Measurements from ENCODE around the gene TBC1D13.
A peak's percentile ranks its signal among the peaks of the same experiment; 100 is the strongest.
"Not testable (repeated sequence)": the region's sequence is repeated elsewhere in the genome, so short reads cannot be mapped to it uniquely, and the experiment has no call there.

Gene TBC1D13

DNA sequence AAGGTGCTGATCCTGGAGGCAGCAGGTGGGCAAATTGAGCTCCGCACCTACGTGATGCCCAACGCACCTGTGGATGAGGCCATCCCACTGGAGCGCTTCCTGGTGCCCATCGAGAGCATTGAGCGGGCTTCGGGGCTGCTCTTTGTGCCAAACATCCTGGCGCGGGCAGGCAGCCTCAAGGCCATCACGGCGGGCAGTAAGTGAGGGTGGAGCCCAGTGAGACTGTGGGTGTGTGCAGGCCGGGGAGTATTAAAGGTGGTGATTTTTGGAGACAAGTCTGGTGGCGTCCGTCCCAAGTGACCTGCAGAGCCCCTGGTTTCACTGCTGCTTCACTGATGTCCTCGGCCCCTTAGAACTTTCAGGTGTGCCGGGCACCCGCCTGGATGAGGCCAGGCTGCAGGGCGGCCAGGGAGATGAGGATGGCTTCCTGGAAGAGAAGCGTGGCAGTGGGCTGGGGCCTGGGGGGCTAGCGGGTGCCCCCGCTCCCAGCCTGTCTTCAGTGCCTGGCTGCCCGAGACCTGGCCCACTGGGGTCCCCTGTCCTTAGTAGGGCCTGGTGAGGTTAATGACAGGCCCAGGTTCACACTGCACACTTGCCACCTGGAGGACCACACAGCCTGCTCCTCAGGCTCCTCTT, 35.5 kb downstream of the TBC1D13 start:
- no peak for DNase-seq

DNA sequence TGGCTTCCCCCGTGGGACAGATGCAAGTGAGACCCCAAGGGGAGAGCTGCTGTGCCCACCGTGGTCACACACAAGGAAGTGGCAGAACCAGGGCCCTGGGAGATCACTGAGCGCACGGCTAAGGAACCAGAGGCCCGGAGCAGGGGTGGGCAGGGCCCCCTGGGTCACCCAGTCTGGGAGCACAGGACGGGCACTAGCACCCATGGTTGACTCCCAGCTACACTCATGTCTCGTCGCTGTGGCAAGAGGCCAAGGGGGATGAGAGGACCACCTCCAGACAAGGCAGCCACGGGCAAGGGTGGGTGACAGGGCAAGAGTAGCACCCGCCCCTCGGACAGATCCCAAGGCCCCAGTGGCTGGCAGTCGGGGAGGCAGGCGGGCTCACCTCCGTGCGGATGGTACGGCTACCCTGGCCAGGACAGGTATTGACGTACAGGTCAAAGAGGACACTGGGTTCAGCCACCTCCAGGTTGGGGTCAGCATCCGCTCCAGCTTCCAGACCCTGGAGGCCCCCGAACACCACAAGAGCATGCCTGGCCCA, 36.4 kb downstream of the TBC1D13 start:
- no peak for DNase-seq

GRCh38 chr9:128823903-128824406, 36.9 kb downstream of the TBC1D13 start:
- no peak for DNase-seq

- no peak for DNase-seq
These were observed 37.9 kb downstream of the TBC1D13 start for GRCh38 chr9:128824911-128825310.

GRCh38 chr9:128825923-128826700, 39.1 kb downstream of the TBC1D13 start:
- DNase-seq: no peak

GRCh38 chr9:128828267-128828666, 41.2 kb downstream of the TBC1D13 start:
- DNase-seq: no peak

GRCh38 chr9:128828719-128829452, 41.8 kb downstream of the TBC1D13 start:
- no peak for DNase-seq

DNA sequence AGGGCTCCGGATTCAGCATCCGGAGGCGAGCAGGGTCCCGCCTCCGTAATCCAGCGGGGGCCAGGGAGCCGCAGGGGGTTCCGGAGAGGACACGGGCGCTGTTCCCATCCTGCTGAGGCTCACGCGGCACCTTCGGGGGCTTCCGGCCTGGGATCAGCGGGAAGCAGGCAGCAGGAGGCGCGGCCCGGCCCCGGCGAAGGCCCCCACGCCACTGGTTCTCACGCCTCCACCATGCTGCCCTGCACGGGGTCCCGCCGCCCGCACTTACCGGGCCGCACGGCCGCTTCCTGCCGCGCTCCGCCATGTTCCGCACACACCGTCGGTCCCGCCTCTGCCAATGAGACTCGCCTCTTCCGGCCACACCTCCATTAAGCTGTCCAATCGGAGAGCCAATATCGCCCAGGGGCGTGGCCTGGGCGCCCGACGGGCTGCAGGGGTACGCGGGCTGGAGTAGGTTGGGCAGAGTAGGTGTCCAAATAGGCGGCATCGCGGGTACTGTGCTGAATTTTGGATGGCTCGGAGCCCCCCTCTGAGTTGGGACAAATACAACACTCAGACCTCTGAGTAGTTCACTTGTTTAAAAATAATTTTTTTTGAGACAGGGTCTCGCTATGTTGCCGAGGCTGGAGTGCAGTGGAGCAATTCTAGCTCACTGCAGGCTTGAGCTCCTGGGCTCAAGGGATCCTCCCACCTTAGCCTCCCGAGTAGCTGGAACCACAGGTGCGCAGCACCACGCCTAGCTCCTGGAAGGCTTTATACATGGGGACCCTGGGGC, 42.6 kb downstream of the TBC1D13 start, which contains the start of gene SPOUT1:
Gene SPOUT1, minus strand, starts transcription at position 318 of the 775 bp plus-strand sequence. Its CDS starts 14 bp downstream, at position 304.
- peak; percentile 90 for DNase-seq

- no peak for DNase-seq
These were observed 46.6 kb downstream of the TBC1D13 start for GRCh38 chr9:128833696-128834095.

GRCh38 chr9:128835246-128836210, 48.5 kb downstream of the TBC1D13 start:
- no peak for DNase-seq

DNA sequence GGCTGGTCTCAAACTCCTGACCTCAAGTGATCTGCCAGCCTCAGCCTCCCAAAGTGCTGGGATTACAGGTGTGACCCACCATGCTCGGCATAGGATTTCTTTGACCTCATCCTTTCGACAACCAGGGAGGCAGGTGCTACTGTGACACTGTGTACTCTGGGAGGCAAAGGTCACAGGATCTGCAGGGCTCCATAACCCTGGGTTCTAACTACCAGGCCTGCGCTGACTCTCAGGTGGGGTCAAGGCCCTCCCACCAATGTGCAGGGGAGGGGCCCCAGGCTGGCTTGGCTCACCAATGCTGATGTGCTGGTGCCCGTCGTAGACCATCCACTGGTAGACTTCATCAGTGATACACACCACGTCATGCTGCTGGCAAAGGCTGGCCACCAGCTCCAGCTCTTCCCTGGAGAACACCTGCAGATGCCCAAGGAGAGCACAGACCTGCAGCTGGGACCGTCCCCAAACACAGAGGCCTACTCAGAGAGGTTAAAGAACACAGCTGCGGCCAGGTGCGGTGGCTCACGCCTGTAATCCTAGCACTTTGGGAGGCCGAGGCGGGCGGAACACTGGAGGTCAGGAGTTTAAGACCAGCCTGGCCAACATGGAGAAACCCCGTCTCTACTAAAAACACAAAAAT, 49.6 kb downstream of the TBC1D13 start:
- DNase-seq: no peak

GRCh38 chr9:128838338-128838737, 51.3 kb downstream of the TBC1D13 start:
- DNase-seq: no peak

DNA sequence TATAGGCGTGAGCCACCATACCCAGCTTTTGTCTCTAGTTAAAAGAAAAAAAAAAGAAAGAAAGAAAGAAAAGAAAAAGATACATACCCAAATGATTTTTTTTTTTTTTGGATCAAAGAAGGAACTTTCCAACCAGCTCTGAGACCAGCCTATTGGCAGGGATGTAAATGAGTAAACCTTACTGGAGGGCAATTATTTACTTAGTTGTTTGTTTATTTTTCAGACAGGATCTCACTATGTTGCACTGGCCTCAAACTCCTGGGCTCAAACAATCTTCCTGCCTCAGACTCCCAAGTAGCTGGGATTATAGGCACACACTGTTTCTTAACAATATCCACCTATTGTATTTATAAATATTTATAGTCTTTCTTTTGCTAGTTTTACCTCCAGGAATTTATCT, 53.5 kb downstream of the TBC1D13 start:
- DNase-seq: no peak

GRCh38 chr9:128841694-128842492, 54.8 kb downstream of the TBC1D13 start:
- DNase-seq: no peak

DNA sequence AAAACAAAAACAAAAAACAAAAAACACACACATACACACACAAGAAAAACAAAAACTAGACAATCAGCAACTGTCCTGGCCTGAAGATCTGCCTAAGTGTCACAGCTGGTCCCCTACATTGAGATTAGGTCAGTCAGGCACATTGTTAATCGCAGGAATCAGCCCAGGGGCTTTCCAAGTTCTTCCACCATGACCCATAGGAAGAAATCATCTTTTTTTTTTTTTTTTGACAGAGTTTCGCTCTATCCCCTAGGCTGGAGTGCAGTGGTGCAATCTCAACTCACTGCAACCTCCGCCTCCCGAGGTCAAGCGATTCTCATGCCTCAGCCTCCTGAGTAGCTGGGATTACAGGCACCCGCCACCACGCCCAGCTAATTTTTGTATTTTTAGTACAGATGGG, 56.1 kb downstream of the TBC1D13 start:
- DNase-seq: not testable (repeated sequence)

- no peak for DNase-seq
These were observed 58.3 kb downstream of the TBC1D13 start for GRCh38 chr9:128845186-128845931.

DNA sequence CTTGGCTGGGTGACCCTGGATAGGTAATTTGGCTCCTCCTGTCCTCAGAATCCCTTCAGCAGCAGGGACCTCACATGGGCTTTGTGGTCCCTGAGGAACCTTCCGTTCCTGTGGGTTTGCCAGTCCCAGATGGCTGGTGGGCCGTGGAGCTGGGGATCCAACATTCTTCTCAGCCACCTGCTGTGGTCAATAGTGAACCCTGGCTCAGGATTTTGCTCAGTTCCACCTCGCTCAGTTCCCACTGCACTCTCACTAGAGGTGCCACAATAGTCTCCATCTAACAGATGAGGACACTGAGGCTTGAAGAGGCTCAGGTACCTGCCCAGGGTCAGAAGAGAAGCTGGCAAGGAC, 59.6 kb downstream of the TBC1D13 start:
- no peak for DNase-seq

DNA sequence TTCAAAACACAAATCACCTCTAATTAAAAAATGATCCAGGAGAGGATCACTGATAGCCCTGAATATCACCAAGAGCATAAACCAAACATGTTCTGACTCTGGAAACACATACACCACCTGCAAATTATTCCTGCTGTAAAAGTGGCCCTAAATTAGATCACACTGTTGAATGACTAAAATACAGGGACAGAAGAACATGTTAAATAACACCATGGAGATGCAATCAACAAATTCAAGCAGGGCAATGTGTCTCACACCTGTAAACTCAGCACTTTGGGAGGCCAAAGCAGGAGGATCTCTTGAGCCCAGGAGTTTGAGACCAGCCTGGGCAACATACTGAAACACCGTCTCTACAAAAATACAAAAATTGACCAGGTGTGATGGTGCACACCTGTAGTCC, 60.8 kb downstream of the TBC1D13 start:
- DNase-seq: no peak

DNA sequence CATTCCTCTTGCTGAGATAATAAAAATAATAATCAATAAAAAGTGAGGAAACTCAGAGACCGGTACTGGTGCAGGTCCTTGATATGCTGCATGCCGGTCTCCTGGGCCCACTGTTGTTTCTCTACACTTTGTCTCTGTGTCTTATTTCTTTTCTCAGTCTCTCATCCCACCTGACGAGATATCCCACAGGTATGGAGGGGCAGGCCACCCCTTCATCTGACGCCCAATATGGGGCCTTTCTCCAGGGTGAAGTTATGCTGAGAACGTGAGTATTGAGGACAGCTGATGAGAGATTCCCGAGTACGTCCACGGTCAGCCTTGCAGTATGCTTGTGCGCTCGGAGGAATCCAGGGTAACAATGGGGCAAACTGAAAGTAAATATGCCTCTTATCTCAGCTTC, 64.0 kb downstream of the TBC1D13 start:
- not testable (repeated sequence) for DNase-seq
